Right hindlimb (tissue), 1 donor: ENCODE results near the gene MRPL24.
A peak's percentile ranks its signal among the peaks of the same experiment; 100 is the strongest.
"Not testable (repeated sequence)": the region's sequence is repeated elsewhere in the genome, so short reads cannot be mapped to it uniquely, and the experiment has no call there.

Experiments used
- DNase-seq: peaks from one replicate; pipeline ENCODE4 v3.0.0-alpha.2; 2018

The MRPL24 gene

DNA sequence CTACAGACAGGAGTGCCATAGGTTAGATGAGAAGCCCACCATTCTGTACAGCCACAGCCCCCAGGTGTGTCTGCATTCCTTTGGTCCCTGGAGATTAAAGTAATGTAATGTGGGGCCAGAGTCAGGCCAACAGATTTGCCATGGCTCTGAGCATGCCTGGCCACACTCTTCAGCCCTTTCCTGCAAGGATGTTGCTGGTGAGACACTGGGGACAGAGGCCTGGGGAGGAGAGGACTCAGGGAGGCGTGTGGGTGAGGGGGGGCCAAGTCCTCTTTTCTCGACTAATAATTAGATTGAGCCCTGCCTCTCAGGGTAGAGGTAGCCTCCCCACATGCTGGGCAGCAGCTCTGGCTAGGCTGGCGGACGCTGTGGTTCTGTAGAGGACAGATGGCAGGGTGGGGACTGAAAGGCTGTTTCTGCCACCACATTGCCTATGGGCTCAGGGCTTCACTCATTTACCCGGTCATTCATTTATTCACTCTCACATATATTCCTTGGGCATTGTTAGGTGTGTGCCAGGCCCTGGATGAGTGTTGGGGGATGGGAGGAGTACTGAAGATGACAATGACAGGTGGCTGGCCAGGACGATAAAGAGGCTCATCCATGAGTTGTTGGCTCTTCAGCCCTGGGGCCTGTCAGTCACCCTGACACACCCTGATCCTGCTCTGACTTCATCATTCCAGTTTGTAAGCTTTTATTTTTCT is 19.4 kb upstream of the MRPL24 start:
- no peak for DNase-seq

DNA sequence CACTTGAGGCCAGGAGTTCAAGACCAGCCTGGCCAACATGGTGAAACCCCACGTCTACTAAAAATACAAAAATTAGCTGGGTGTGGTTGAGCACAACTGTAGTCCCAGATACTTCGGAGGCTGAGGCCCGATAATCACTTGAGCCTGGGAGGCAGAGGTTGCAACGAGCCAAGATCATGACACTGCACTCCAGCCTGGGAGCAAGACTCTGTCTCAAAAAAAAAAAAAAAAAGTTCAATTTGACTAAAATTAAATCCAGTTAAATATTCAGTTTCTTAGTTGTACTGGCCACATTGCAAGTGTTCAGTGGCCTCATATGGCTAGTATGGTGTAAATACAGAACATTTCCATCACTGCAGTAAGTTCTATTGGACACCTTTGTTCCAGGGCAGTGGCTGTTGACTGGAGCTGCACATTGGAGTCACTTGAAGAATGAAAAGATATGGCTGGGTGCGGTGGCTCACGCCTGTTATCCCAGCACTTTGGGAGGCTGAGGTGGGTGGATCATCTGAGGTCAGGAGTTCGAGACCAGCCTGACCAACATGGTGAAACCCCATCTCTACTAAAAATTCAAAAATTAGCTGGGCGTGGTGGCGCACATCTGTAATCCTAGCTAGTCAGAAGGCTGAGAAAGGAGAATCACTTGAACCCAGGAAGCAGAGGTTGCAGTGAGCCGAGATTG is 16.8 kb upstream of the MRPL24 start:
- not testable (repeated sequence) for DNase-seq

DNA sequence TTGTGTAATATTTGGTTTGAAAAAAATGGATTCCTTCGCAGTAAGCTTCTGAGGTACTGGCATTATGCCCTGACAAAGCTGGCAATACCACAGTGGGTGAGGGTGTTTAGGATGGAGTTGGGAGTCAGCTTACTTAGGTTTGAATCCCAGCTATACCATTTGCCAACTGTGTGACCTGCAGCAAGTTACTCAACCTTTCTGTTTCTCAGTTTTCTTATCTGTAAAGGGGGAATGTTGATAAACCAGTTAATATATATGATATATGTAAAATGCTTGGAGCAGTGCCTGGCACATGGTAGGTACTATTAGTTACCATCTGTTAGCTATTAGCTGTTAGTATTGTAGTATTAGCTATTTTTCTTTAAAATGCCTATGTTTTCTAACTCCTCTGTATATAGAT is 15.5 kb upstream of the MRPL24 start:
- DNase-seq = no peak

DNA sequence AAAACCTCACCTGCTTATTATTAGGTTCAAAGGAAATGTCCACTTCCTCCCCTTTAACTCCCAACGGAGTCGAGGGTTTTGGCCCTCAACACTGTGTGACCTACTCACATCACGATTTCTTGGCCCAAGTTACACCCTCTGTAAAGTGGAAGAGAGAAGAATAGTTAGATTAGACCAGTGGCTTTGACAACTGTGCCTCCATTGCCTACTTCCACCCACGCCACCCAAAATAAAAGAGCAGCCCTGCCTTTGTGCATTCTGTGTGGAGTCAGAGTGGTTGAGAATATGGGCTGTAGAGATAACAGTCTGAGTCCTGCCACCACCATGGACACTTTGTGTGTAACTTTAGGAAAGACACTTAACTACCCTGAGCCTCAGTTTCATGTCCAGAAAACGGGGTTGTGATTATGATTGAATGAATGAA is 14.7 kb upstream of the MRPL24 start:
- no peak for DNase-seq

DNA sequence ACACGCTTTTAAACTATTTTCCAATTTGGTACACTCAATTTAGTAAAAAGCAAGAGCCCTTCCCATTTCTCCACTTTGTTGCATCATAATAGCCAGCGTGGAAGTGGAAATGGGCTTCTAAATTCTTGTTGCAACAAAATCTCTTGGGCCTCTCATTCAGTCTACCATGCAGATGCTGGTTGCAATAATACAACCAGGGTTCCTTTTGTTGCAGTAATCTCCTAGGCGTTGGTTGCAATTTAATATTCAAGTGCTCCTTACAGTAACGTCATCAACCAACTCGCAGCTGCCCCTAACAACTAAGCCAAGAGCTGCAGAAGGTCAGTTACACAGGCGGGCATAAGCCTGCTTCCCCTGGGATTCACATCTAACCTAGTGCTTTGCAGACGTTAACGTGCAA is 13.3 kb upstream of the MRPL24 start:
- no peak for DNase-seq

DNA sequence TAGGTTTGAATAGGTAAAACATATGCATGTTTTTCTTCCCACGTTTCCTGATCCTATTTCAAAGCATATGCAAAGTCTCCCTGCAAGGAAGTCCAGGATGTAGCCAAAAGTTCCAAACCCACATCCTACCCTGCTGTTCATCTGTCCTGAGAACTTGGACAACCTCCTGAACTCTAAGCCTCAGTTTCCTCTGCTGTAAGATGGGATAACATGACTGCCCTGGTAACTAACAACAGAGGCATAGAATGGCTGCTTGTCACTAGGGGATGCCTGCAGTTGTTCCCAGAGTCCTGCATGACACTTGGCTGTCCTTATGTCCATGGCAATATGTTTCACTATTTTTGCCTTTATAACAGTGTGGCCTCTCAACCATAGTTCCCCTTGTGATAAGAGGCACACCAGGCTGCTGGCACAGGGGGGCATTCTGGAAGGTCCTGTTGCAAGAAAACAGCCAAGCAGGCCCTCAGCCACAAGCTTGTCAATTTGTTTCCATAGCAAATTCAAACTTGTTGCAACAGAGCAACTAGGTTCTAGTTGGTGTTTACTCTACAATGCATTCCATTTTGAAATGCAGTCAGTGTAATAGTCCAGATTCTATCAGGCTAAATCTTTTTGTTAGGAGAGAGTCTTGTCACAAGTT is 12.1 kb upstream of the MRPL24 start:
- no peak for DNase-seq

DNA sequence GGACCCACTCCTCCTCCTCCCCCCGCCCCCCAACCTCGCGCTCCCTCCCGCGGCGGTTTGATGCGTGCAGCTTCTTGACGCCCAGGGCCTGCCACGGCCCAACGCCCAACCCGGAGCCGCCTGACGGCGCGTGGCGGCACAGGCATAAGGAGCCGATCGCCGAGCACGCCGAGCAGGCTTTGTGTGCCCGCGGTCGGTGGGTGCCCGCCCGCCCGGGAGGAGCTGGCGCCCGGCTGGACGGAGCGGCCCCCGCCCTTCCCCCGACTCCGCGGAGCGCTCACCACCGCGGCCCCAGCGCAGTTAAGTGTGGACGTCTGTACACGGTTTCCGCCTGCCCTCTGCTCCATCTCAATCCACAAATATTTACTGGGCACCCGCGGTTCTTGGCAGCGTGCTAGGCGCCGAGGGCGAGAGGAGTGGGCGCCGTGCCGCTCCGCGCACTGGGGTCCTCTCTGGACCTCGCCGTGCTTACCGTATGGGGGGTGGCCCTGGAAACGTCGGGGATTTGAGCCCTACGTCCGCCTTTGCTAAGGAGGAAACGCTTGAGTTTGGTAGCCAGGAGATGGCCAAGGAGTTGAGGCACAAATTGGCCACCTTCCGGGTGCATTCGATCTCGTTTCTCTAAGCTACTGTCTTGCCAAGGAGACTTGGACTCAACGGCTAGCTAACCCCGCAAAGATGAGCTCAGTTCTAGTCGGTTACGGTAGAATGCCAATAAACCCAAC is 11.0 kb upstream of the MRPL24 start:
- DNase-seq = peak; percentile 99

DNA sequence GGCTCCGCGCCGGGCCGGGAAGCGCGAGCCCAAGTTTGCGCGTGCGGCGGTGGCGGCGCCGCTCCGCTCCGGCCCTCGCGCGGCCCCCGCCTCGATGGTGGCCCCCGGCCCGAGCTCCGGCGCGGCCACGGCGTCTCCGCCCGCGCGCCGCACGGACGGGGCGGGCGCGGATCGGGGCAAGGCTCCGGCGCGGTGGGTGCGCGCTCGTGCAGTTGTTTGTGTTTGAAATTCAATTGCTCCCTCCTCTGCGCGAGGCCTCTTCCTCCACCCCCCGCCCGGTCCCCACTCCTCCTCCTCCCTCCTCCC is 10.5 kb upstream of the MRPL24 start, which contains the start of gene HDGF:
HDGF (minus strand) TSS at position 225 of the 306 bp plus-strand sequence. CDS start 246 bp downstream, outside the sequence.
- DNase-seq = no peak

DNA sequence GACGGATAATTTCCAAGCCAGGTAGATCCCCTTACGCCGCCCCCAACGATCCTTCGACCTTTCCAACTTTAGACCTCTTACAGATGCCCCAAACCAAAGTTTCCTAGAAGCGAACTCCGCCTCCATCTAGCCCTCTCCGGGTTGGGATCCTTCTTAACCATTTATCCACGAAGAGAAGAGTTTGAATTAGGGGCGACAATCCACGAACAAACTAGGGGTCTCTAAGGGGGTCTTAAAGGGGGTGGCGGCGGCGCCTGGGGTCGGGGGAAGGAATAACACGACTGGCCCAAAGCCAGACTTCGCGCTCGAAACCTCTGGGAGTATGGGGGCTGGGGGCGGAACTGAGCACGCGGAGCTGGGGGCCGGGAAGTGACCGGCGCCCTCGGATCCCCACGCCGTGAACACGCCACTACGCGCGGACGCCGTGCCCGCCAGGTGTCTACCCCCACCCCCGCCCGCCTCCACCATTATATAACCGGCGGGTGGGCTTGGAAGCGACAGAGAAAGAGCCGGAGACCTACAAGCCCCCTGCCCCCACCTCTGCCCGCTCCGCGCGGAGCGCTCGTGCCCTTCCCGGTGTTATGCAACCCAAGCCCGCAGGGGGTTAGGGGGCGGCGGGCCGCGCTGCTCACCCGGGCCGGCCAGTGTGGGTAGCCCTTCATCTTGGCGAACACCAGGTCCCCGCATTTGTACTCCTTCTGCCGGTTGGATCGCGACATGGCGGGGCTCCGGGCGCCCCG is 10.0 kb upstream of the MRPL24 start:
- peak; percentile 64 for DNase-seq

DNA sequence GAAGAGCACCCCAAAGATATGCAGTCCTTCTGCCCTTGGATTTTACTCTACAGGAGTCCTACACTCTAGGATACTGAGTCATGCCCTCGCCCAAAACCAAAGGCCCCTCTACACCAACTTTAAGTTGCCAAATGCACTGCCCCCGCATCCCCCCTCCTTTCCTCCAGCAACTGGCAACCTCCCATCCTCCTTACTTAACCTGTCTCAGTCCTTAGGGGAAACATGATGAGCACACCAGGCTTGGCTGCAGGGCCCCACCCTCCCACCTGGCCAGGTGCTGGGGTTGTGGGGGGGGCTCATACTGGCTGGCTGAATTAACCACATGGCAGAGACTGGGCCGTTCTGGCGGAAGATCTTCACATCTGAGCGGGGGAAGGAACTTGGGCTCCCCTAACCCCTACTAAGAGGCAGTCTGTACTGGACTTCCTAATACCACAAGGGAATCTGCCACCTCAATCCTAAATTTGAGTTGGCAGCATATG is 9.3 kb upstream of the MRPL24 start:
- peak; percentile 49 for DNase-seq

DNA sequence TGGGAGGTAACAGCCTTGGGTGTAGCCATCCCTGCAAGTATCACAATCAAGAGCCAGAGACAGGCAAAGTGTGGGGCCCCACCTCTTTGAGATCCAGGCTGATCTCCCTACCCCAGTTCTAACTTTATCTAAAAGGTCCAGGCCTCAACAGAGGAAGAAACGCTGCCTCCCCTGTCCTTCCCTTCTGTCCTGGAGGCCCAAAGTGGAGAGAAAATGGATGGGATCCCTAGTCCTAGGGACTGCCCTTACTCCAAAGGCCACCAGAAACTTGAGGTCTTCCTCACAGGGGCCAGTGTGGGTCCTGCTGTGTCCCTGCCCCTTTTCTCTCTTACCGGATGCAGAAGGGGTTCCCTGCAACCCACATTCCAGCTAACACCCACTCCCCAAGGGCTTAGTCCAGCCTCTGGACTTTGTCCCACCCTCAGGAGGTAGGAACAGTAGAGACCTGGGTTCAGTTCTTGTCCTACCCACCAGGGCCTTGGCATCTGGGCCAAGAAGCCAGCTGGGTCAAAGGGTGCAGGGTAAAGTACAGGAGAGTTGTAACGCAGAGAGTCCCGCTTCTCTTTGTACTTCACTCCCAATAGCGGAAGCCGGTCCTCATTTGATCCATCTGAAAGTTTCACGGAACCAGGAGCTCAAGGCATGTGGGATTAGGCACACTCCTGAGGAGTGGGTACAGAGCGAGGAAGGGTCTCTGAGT is 8.7 kb upstream of the MRPL24 start:
- DNase-seq = no peak

DNA sequence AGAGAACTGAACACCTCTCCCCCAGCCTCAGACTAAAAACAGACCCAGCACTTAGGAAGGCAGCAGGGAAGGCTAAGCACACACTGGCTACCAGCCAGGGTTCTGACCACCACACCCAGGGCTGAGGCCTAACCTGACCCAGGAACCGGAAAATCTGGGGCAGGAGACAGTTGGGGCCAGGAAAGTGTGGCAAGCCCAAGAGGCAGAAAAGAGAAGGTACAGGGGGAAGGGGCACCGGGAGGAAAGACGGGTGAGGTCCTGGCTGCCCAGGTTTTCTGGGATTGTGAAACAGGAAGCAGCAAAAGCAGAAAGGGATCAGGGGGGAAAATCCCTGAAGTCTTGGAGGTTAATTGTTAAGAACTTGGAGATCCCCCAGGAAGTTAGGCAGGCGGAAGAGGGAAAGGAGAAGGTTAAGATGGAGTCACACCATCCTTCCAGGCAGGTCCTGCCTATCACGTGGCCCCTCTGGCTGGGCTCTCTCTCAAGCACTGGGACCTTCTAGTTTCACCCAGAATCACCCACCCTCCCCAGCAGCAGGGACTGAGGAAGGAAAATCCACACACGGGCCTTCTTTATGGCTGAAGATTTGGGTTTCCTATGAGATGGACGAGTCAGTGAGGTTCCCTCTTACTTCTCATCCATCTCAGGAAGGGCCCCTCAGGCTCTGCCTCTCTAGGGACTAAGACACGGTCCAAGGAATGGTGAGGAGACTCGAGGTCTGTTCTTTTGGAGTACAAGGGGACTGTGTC is 8.0 kb upstream of the MRPL24 start:
- peak; percentile 60 for DNase-seq

DNA sequence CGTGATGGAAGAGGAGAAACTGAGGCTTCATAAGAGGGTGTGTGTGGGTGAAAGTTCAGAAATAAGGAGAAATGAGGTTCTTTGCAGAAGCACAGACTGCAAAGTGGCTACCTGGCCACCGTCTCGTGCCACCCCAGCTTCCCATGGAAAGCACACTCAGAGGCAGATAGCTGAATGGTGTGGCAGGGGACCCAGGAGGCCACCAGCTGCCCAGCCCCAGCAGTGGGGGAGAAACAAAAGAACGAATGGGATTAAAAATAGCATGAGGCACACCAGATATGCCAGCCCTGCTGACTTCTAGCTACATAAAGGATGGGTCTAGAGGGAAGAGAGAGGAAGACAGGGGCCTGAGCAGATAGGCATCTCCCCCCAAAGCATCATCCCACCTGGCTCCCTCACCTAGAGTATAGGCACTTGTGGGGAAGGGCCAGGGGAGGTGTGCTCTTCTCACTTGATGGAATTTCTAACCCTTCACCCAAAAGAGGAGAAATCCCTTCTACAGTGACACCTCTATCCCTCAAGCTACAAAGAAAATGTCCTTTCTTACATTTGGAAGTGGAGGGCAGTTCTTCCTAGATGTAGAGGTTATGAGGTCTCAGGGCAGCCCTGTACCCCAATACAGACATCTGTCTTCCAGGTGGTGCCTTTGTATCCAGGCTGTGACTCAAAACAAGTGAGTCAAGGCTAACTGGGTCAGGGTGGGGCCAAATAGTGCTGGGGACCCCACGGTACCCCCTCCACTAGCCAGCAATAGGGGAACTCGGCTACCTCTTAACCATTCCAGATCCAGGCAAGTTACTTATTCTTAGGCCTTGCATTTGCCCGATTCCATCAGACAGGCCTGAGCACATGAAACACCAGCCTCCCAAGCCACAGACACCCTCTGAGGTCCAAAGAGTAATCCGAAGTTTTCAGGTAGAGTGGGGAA is 7.1 kb upstream of the MRPL24 start:
- peak; percentile 38 for DNase-seq

DNA sequence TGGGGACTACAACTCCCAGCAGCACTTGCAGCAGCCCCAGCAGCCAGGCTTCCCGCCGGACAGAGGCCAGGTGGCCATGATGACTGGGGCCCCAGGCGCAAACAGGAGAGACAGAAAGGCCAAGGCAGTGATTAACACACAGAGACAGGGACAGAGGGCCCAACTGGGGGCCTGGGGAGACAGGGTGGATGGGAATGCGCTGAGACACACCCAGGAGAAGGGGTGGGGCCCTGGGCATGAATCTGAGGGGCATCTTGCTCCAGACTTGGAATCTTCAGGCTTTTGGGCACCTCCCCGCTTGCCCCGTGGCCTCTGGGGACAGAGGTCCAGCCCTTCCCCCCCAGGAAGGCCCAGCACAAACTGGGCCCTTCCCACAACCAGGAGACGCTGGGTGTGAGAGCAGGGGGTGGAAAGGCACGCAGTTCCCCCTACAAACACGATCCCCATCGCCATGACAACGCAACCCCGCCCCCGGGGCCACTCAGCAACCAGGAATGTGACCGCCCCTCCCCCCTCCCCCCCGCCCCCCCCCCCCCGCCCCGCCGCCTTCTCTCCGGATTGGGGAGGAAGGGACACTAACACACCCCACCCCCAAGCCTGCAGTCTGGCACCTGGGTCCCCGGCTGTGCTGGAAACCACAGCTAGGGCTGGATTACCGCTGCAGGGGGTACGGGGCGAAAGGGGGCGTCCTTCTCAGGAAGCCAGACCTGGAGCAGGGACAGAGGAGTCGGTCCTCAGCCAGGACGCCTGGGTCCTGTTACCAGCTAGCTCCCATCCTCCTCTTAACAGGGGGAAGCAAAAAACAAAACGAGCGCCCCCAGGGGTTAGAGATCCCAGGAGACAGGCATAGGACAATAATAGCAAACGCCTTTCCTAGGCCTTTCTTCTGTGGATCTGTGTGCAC is 6.1 kb upstream of the MRPL24 start:
- DNase-seq = peak; percentile 96

DNA sequence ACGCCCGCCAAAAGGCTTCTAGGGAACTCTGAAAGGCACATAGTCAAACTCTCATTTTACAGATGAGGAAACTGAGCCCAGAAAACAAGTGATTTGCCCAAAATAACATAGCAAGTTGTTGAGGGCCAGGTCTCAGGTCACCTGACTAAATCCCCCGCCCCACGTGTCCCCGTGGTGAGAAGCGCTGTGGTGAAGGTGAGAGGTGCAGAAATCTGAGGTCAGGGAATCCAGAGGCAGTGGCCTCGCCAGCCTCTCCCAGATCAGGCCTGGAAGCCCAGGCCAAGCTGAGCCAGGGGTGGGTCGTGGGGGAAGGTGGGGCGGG is 5.5 kb upstream of the MRPL24 start:
- DNase-seq = no peak

DNA sequence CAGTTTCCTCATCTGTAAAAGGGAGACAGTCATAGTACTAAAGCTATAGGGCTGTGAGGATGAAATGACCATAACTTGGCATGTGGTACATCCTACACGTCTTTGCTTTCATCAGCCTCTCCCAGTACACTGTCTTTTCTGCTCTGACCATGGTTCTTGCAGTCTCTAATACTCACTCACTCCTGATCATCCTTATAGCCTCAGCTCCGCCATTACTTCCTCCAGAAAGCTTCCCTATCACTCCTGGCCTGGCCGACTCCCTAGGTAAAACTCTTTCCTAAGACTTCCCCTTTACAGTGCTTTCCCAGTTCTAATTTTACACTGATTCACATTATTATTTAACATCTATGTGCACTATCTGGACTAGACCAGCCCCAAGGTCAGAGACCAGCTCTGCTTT is 5.0 kb upstream of the MRPL24 start:
- no peak for DNase-seq

DNA sequence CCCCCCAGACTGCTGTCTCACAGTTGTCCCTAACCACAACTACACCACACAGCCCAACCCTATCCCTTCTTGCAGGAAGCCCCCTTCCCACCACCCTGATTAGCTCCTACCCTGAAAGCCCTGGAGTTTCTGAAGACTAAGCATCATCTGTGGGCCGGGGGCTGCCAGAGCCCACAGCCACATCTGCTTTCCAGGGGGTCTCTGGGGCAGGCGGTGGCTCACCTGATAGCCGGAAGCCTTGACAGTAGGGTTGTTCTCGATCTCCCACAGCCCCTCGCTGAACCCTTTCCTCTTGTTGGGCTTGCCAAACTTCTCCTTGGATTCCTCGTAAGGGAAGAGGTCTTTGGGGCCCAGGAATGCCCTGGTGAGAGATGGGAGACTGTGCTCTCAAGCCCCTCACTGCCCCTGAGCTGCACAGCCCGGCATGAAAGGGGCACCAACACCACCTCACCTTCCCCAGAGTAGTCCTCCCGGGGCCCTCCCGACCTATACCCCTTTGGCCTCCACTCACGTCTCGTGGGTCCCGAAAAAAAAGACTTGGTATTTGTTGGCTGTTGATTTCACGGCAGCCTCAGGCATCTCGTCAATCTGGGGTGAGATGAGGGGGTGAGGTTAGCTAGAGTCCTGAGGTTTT is 4.0 kb upstream of the MRPL24 start:
- DNase-seq = no peak

DNA sequence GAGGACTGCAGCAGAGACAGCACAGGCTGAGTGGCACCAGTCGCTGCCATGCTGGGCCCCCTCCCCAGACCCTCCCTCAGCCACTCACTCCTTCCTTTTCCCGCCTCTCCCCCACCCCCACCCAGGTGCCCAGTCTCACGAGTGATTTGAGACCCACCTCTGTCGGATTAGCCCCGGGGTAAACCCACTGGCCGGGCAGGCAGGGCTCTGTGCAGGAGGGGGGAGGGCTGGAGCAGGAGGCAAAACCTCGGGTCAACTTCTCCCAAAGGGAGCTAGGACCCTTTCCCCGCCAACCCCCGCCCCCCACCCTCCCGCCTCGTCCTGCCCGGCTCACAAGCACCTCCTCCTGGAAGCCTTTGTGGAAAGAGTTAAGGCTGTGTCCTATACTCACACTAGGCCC is 3.5 kb upstream of the MRPL24 start:
- no peak for DNase-seq
